Stimulated activated naive CD8-positive, alpha-beta T cell treated with anti-CD3 and anti-CD28 coated beads, Interleukin-15, Interleukin-2, amounts not matched to agents 100 U/mL and 50 U/mL, for 24 hours (primary cell): Measurements from ENCODE around the gene HS2ST1.

Source experiments
- ATAC-seq: fragments of 150-1000 bp; cut with Tn5 transposase; one replicate; pipeline ENCODE4 v1.10.0; 2021
- DNase-seq: peaks from one replicate; pipeline ENCODE4 v3.0.0; 2021

Gene HS2ST1

GRCh38 chr1:87113313-87113712 lies 198.9 kb downstream of the HS2ST1 start:
- DNase-seq (no peak), ATAC-seq (no peak)

GRCh38 chr1:87115317-87115890 lies 201.0 kb downstream of the HS2ST1 start:
- no peak for DNase-seq
- no peak for ATAC-seq

- DNase-seq (no peak), ATAC-seq (no peak)
These were observed 201.5 kb downstream of the HS2ST1 start for GRCh38 chr1:87115891-87116290.

DNA sequence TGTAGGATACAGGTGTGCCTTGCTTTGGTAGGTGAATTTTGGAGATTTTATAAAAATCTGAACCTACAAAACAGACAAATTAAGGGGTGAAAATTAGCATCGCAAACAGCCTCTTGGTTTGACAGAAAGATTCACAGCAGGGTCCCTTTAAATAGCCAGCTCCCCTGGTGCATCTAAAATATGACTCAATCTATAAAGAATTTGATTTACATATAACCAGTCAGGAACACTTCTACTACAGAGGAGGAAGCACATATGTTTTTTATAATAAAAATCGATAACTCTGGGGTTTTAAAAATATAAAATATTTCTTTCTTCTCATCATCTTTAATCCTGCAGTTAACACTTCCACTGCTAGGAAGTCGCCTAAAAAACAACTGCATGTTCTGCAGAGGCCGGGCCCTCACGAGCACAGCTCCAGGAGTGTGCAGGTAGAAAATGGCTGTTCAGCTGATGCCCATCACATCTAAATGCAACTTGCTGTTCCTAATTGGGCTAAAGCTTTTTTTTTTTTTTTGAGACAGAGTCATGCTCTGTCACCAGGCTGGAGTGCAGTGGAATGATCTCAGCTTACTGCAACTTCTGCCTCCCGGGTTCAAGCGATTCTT lies 203.4 kb downstream of the HS2ST1 start:
- ATAC-seq (no peak), DNase-seq (no peak)

DNA sequence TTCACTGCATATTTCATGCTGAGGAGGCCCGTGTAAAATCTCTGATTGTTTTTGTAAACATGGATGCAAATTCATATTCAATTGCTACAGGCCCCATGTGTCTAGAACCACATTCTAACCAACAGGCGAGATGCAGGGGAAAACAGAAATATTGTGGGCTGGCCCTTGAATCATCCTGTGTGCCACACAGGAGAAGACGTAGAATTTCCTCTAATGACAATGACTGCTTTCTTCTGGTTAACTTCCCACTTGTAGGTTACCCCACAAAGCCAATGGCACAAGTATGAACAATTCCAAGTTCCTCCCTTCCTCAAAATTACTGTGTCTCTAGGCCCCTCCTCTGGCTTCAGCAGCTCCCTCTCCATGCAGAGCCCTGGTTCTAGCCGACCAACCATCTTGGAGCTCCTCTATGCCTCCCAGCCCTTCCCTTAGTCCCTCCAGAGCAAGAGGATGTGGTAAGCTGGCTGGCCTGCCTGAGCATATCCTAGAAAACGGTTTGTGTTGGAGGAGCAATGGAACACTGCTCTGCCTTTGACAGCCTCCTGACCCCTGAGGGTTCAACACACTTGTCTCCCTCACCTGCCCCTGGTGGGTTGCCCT lies 205.2 kb downstream of the HS2ST1 start:
- no peak for DNase-seq
- ATAC-seq = no peak

GRCh38 chr1:87120779-87121178 lies 206.3 kb downstream of the HS2ST1 start:
- DNase-seq = peak; percentile 8
- ATAC-seq = no peak

DNA sequence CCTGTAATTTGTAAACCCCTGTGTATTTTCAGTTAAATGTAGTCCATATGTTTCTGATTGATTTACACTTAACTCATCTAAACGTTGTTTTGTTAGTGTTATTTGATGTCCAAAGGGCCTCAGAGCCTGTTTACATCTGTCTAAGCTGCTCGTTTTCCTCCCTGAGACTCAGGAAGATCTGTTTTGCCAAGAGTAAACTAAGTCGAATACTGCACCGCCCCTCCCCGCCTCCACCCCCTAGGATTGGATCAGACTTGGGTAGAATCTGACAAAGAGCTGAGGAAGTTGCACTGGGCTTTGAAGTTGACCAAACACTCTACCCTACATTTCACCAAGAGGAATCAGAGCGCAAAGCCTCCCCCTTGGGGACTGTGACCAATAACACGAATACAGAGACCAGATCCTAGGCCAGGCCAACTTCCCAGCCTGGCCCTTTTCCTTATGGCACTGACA lies 207.3 kb downstream of the HS2ST1 start:
- ATAC-seq (no peak), DNase-seq (no peak)

GRCh38 chr1:87122243-87122642 lies 207.8 kb downstream of the HS2ST1 start:
- no peak for ATAC-seq
- no peak for DNase-seq

DNA sequence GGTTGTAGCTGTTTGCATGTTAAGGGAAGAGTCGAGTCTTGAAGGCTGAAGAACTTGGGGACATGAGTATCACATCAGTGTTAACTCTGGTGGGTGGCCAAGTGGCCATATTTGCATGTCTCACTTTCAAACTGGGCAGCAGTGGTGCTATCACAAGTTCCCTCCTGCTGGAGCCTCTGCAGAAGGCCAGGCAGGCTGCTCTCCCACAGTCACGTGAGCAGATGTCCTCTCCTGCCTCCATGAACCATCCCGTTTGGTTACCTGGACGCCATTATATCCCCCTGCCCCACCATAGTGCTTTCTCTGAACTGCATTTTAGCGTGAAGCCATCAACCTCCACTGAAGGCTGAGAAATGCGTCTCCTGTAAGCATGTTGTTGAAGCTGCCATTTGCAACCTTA lies 209.2 kb downstream of the HS2ST1 start:
- no peak for DNase-seq
- ATAC-seq = no peak

GRCh38 chr1:87126886-87127505 lies 212.6 kb downstream of the HS2ST1 start:
- DNase-seq (no peak), ATAC-seq (no peak)

DNA sequence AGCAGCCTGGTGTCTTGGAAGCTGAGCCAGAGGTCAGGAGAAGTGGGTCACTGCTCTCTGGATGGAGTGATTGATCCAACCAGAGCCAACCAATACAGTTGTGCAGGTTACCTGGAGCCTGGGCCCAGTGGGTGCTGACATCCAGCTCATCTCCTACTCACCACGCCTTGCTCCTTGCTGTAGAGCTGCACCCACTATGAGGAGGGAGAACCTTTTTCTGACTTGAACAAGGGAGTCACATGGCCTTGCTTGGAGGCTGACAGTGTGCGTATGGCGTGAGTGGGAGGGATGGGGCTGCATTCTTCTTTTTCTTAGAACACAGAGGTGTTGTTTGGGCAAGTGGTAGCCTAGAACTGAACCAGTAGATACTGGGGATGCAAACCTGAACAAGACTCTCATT lies 213.1 kb downstream of the HS2ST1 start:
- ATAC-seq (no peak), DNase-seq (no peak)

GRCh38 chr1:87129038-87129437 lies 214.6 kb downstream of the HS2ST1 start:
- no peak for DNase-seq
- no peak for ATAC-seq

DNA sequence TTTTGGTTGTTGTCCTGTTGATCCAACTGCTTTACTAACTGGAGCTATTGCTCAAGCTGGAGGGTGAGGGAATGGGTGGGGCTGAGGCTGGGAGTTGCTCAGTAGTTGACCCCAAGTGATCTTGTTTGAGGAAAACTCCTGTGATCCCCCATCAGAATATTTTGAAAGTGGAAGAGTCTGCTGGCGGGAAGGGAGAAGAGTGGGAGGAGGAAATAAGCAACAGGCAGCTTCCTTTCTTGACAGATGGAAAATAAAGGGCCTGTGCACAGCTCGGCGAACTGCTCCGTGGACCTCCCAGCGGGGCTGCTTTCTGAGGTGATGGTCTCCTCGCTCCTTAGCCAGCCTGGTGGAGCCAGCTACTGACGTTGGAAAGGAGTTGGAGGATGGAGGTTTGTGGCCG lies 215.2 kb downstream of the HS2ST1 start:
- DNase-seq = no peak
- ATAC-seq = no peak

- DNase-seq (no peak), ATAC-seq (no peak)
These were observed 216.0 kb downstream of the HS2ST1 start for GRCh38 chr1:87130438-87130837.

- ATAC-seq = peak; percentile 92
- peak; percentile 86 for DNase-seq
These were observed 217.4 kb downstream of the HS2ST1 start for GRCh38 chr1:87131809-87132283.

DNA sequence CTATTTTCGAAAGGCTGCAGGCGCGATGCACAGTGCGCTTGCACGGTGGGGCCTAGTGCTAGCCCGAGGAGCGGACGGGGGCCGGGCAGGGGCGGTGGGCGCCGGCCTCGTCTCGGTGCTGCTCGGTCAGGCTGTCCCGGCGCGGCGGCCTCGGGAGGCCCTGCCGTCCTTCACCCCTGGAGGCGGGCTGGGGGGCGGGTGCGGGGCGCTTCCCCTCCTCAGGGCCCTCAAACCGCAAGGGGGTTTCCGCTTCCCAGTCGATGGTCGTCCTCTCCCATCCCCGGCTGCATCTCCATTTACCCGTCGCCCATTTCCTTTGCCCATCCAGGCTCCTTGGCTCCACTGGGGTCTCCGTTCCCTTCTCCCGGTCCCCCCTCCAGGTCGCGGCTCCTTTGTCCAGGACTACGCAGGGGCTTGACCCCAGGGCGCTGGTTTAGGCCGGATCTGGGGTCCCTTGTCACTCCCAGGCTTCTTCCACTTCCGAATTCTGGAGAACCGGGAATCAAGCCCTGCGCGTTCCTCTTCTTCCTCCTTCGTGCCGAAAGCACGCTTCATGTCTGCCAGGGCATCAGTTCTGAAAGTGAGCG lies 217.9 kb downstream of the HS2ST1 start:
- ATAC-seq (no peak), DNase-seq (peak; percentile 19)

GRCh38 chr1:87134061-87134460 lies 219.6 kb downstream of the HS2ST1 start:
- no peak for ATAC-seq

DNA sequence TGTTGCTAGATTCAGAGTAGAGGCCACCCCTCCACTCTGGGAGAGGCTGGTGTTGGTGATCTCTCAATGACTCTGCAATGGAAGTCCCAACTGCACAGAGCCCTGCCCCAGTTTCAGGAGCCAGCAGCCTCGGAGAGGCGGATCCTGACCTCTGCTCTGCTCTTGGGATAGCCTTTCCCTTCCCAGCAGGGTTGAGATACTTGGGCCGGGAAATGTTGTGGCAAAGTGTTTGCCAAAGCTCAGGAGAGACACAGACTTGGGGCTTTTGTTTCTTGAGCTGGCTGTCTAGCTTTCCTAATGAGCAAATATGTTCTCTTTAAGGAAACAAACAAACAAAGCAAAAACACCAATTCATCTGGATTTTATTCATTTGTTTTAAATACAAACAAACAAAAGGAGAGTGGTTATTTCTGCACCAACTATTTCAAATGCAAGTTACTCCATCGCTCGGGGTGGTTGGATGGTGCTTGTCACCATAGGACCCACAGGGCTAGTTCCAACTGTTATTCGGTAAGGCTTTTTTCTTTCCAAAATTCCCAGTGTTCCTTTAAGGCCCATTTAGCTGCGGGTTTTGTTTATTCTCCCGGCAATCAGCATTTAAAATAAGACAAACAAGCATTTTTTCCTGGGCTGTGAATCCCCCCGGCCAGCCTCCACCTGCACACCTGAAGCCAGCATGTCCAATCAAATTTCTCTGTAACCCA lies 220.3 kb downstream of the HS2ST1 start:
- DNase-seq = no peak
- ATAC-seq = no peak

More at GRCh38 chr1:87134061-87134460, 219.6 kb downstream of the HS2ST1 start:
- DNase-seq = no peak

- ATAC-seq = no peak
These were observed 220.9 kb downstream of the HS2ST1 start for GRCh38 chr1:87135329-87135712.

DNA sequence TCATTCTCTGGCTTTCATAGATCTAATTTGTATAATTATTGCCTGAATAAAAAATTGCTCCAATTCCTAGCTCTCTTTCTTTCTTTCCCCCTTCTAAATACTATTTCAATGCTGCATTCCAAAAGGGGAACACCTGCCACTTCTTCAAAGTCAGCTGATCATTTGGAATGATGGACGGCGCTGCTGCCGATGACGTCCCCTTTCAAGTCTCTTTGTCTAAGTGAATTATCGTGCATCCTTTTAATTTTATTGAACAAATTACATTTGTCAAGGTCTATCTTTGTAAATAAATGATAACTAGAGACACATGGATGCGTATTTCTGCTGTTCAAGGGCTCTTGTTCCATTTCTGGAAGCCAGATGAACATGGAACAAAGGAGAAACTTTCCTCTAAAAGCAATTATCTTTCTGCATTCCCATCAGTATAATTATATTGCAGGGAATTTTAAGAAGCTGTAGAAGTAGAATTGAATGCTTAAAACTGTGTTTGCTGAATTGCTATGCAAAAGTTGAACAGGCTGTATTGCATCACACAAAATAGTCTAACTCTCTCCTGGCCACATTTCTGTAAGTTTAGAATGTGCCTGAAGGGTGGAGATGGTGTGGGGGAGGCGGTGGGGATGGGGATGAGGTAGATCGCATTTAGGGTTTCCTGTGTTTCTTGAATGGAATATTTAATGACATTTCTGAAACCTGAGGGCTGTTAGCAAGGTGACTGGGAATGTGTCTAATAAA lies 222.3 kb downstream of the HS2ST1 start:
- ATAC-seq = no peak
- no peak for DNase-seq

More at GRCh38 chr1:87135329-87135712, 220.9 kb downstream of the HS2ST1 start:
- DNase-seq = no peak

- ATAC-seq = no peak
- no peak for DNase-seq
These were observed 222.9 kb downstream of the HS2ST1 start for GRCh38 chr1:87137342-87137739.
